LNCAP (cell line): ENCODE data around the gene SCGB3A2.
A peak's percentile ranks its signal among the peaks of the same experiment; 100 is the strongest.

ENCODE experiments used
- CTCF ChIP-seq: fragments of 450-650 bp; IDR thresholded peaks from 2 replicates; pipeline ENCODE4 v1.5.1; 2017; ENCODE audit warnings: mild to moderate bottlenecking

Gene SCGB3A2

GRCh38 chr5:147882586-147883313, 4.2 kb downstream of the SCGB3A2 start:
- TF ChIP-seq CTCF, result no peak

- TF ChIP-seq CTCF, result peak; percentile 87
Measured at GRCh38 chr5:147887026-147887627, 8.6 kb downstream of the SCGB3A2 start.

GRCh38 chr5:147887930-147888329, 9.4 kb downstream of the SCGB3A2 start:
- no peak for TF ChIP-seq CTCF

GRCh38 chr5:147892696-147893296, 14.3 kb downstream of the SCGB3A2 start:
- no peak for TF ChIP-seq CTCF

GRCh38 chr5:147893820-147894219, 15.3 kb downstream of the SCGB3A2 start:
- no peak for TF ChIP-seq CTCF

GRCh38 chr5:147895864-147896263, 17.4 kb downstream of the SCGB3A2 start:
- TF ChIP-seq CTCF, result no peak

GRCh38 chr5:147898875-147899401, 20.4 kb downstream of the SCGB3A2 start:
- no peak for TF ChIP-seq CTCF
